Esophagus muscularis mucosa (tissue), 4 donors: ENCODE data around the gene PRSS8. TPM values are rescaled to one million over a fixed set of nuclear protein-coding genes. Genes with fewer than 3 reads are reported as not detected.
A peak's percentile ranks its signal among the peaks of the same experiment; 100 is the strongest.
"Not testable (repeated sequence)": the region's sequence is repeated elsewhere in the genome, so short reads cannot be mapped to it uniquely, and the experiment has no call there.

Experiments used
- DNase-seq: peaks from one replicate; pipeline ENCODE4 v3.0.0-alpha.2; 2017; ENCODE audit errors: extremely low spot score
- H3K27ac ChIP-seq, 4 donors: fragments of 200-600 bp; sonication (generic); replicated peaks in 1 of 4; 1 replicate in 3 of 4; 2 replicates in 1 of 4; pipeline ENCODE4 v1.5.1; 2016 to 2019; ENCODE audit warnings: mild to moderate bottlenecking in 1 of 4
- H3K27me3 ChIP-seq, 4 donors: fragments of 200-600 bp; sonication (generic); one replicate each; pipeline versions ENCODE4 v1.5.1 to v1.6.0; 2016 to 2019
- H3K36me3 ChIP-seq, 4 donors: fragments of 200-600 bp; sonication (generic); one replicate each; pipeline ENCODE4 v1.5.1; 2016 to 2019
- H3K4me1 ChIP-seq, 4 donors: fragments of 200-600 bp; sonication (generic); one replicate each; pipeline ENCODE4 v1.5.1; 2016 to 2019
- H3K4me3 ChIP-seq, 4 donors: fragments of 200-600 bp; sonication (generic); 1 replicate in 2 of 4; 2 replicates in 2 of 4; pipeline ENCODE4 v1.5.1; 2016 to 2019; ENCODE audit warnings: mild to moderate bottlenecking in 4 of 4, moderate library complexity in 1 of 4
- H3K9me3 ChIP-seq, 4 donors: fragments of 200-600 bp; sonication (generic); 1 replicate in 3 of 4; 2 replicates in 1 of 4; pipeline ENCODE4 v1.5.1; 2016 to 2019
- EP300 ChIP-seq: sonication (generic); formaldehyde crosslinking; IDR thresholded peaks from one replicate; pipeline ENCODE4 v1.6.1; 2017; ENCODE audit warnings: antibody characterized with exemption
- POLR2A ChIP-seq: fragments of 450-650 bp; IDR thresholded peaks from one replicate; pipeline ENCODE4 v1.6.1; 2017; ENCODE audit warnings: antibody characterized with exemption, moderate library complexity, mild to moderate bottlenecking, low read depth
- POLR2AphosphoS5 ChIP-seq, 2 donors: sonication (generic); formaldehyde crosslinking; IDR thresholded peaks; one replicate each; pipeline ENCODE4 v1.6.1; 2017; ENCODE audit warnings: antibody characterized with exemption in 2 of 2
- WGBS: methylation state at CpG from one replicate; pipeline ENCODE4 v1.1.5; 2018; 5-methylcytosine and 5-hydroxymethylcytosine counted together
- intact Hi-C: fragments of 100-400 bp; cut with DNase I; formaldehyde crosslinking; loops from one replicate; pipeline ENCODE4 v1.15.1; 2023
- total RNA-seq, 4 donors: library from RNA; depleted of rRNA; stranded (reverse); fragments of >200 nt; gene quantifications; one replicate each; pipeline versions ENCODE4 v1.1.0 to v1.2.1, GENCODE V29; 2016
- TF ChIP-seq, protein P1 (sequence below), 3 experiments: fragments of 200-600 bp in 2 of 3; fragments of 450-650 bp in 1 of 3; sonication (generic) in 2 of 3; IDR thresholded peaks; one replicate each; pipeline ENCODE4 v1.5.1; 2017 to 2019; ENCODE audit warnings: antibody characterized with exemption in 3 of 3, mild to moderate bottlenecking in 2 of 3, moderate library complexity in 1 of 3

The PRSS8 gene
- total RNA-seq, 4 donors from 2014 or later: 0.34 TPM; not detected in 3

- Histone ChIP-seq H3K36me3 (peaks cover 25 to 41% (median 39%) of the 10 kb centered on the region in 4 donors), H3K27ac (peak overlapping the region; percentile 95 to 99 (median 96)), H3K9me3 (no peaks in the 10 kb centered on the region), H3K4me1 (peaks cover 29 to 48% (median 42%) of the 10 kb centered on the region in 4 donors), H3K27me3 (no peaks in the 10 kb centered on the region), H3K4me3 (peak overlapping the region; percentile 80 to 99 (median 88))
- 8% methylated on average over 26 of the region's 31 CpGs for WGBS
- no peak for TF ChIP-seq EP300
- TF ChIP-seq POLR2A: no peak
- intact Hi-C loops: no loop called here
- DNase-seq: no peak
These were observed 45.7 kb upstream of the PRSS8 start for GRCh38 chr16:31181102-31181830.

DNA sequence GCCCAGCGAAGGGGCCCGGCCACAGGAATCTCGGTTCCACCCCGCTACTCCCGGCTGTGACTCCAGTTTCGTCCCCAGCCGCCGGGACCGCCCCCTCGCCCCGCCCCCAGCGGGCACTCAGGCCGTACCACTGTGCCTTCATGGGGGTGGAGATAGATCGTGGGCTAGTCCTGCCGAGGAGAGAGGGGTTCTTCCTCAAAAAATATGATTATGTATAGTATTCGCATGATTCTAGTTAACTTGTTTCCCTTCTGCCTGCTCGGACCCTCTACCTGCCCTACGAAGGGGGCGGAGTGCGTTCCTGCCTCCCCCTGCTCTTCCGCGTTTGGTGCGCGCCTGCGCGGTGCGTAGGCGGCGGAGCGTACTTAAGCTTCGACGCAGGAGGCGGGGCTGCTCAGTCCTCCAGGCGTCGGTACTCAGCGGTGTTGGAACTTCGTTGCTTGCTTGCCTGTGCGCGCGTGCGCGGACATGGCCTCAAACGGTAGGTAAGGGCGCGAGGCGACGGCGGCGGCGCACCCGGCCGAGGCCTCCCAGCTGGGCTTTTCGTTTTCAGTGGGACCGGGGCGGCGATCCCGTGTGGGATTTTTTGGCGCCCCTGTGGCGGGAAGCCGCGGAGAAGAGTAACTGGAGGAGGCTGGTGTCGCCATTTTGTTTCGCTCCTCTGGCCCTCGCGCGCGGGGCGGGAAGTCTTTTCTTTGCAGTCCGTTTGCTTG, 44.4 kb upstream of the PRSS8 start, which contains the start of gene FUS:
Gene FUS (plus strand): TSS at position 393 of the 713 bp plus-strand sequence. CDS start 76 bp downstream, at position 469.
- H3K4me1 ChIP-seq: peaks cover 29 to 48% (median 42%) of the 10 kb centered on the region in 4 donors
- no peaks in the 10 kb centered on the region for H3K27me3 ChIP-seq
- peak within 1 kb of the TSS; percentile 95 to 99 (median 96) for H3K27ac ChIP-seq
- intact Hi-C loops: loop anchor here (5.0 kb wide), 1 partner anchor 262 kb away; the partner anchor contains the start of gene ZNF843
- 0% methylated on average over 3 of the region's 69 CpGs for WGBS
- TF ChIP-seq POLR2AphosphoS5 (IDR thresholded peaks at IDR 0.05) (peak; percentile 99 to 100), POLR2A (peak; percentile 99), EP300 (no peak)
- TF ChIP-seq, protein P1, sequence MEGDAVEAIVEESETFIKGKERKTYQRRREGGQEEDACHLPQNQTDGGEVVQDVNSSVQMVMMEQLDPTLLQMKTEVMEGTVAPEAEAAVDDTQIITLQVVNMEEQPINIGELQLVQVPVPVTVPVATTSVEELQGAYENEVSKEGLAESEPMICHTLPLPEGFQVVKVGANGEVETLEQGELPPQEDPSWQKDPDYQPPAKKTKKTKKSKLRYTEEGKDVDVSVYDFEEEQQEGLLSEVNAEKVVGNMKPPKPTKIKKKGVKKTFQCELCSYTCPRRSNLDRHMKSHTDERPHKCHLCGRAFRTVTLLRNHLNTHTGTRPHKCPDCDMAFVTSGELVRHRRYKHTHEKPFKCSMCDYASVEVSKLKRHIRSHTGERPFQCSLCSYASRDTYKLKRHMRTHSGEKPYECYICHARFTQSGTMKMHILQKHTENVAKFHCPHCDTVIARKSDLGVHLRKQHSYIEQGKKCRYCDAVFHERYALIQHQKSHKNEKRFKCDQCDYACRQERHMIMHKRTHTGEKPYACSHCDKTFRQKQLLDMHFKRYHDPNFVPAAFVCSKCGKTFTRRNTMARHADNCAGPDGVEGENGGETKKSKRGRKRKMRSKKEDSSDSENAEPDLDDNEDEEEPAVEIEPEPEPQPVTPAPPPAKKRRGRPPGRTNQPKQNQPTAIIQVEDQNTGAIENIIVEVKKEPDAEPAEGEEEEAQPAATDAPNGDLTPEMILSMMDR (IDR thresholded peaks at IDR 0.05): no peak
- H3K36me3 ChIP-seq: peaks cover 12 to 27% (median 25%) of the 10 kb centered on the region in 4 donors
- H3K4me3 ChIP-seq: peak within 1 kb of the TSS; percentile 80 to 99 (median 88)
- H3K9me3 ChIP-seq: no peaks in the 10 kb centered on the region
- peak; percentile 98 for DNase-seq

DNA sequence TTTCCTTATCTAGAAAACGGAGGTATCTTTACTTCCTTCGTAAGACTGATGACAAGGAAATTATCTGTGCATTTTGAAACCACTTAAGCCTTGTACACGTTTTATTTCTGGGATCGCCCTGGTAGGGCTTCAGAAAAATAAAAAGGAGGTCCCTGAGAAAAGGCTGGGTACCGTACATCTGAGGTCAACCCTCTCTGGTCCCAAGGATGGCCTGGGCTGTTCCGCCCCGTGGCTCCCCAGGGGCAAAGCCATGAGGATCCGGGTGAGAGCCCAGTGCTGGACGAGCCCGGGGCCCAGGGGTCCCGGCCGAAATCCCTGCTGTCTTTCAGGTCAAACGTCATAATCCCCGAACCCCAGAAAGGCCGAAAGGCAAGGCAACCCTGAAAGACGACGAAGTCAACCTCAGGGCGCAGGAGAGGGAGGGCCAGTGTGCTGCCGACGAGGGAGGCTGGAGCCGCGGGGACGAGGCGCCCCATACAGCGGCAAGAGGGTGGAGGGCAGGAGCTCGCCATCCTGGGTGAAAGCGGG, 43.8 kb upstream of the PRSS8 start:
- intact Hi-C loops: loop anchor here (5.0 kb wide), 1 partner anchor 263 kb away; the partner anchor contains the start of gene ZNF843
- no peaks in the 10 kb centered on the region for H3K27me3 ChIP-seq
- peaks cover 29 to 44% (median 42%) of the 10 kb centered on the region in 4 donors for H3K4me1 ChIP-seq
- TF ChIP-seq POLR2A: no peak
- TF ChIP-seq, protein P1 (IDR thresholded peaks at IDR 0.05): no peak
- TF ChIP-seq EP300: no peak
- no peak for TF ChIP-seq POLR2AphosphoS5 (IDR thresholded peaks at IDR 0.05)
- H3K27ac ChIP-seq: peak overlapping the region; percentile 95 to 99 (median 96)
- peak overlapping the region; percentile 80 to 99 (median 88) for H3K4me3 ChIP-seq
- DNase-seq: no peak
- peaks cover 6 to 21% (median 19%) of the 10 kb centered on the region in 4 donors for H3K36me3 ChIP-seq
- 23% methylated on average over 4 of the region's 27 CpGs for WGBS
- H3K9me3 ChIP-seq: no peaks in the 10 kb centered on the region

DNA sequence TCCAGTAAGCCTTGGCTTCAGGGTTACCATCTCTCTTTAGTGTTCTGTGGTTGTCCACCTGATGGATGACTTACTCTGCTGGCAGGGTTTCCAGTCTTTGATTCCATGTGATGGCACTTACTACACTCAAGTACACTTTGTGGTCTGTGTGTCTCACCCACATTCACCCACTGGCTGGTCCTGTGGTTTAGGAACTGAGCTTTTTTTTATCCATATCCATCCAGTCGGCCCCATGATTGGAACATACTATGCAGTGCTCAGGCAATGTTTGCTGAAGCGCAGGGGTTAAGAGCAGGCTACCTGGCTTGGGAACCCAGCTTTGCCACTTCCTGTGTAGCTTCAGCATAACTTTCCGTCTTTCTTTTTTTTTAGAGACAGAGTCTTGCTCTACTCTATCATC, 41.6 kb upstream of the PRSS8 start:
- Histone ChIP-seq H3K4me1 (peaks cover 10 to 23% (median 21%) of the 10 kb centered on the region in 4 donors), H3K4me3 (no peak overlapping the region), H3K27me3 (no peaks in the 10 kb centered on the region), H3K9me3 (no peaks in the 10 kb centered on the region), H3K27ac (no peak overlapping the region), H3K36me3 (no peaks in the 10 kb centered on the region)
- TF ChIP-seq EP300 (no peak), POLR2A (no peak), POLR2AphosphoS5 (IDR thresholded peaks at IDR 0.05) (no peak)
- TF ChIP-seq, protein P1 (IDR thresholded peaks at IDR 0.05): no peak
- DNase-seq: no peak
- 73% methylated on average over 3 of the region's 3 CpGs for WGBS
- intact Hi-C loops: loop anchor here (5.0 kb wide), 1 partner anchor 265 kb away; the partner anchor contains the start of gene ZNF843

- H3K27me3 ChIP-seq, H3K4me1 ChIP-seq, H3K9me3 ChIP-seq, H3K36me3 ChIP-seq, DNase-seq, H3K27ac ChIP-seq, H3K4me3 ChIP-seq: not testable (repeated sequence)
- WGBS: 17% methylated on average over 1 of the region's 2 CpGs
- intact Hi-C loops: loop anchor here (2.0 kb wide), 1 partner anchor 29 kb away; no protein-coding TSS in a partner anchor
These were observed 34.5 kb upstream of the PRSS8 start for GRCh38 chr16:31170048-31170447.
